CD4-positive, alpha-beta T cell treated with Interleukin-10 for 1 hour (primary cell): ENCODE results near the gene HES6.
"Not testable (repeated sequence)": the region's sequence is repeated elsewhere in the genome, so short reads cannot be mapped to it uniquely, and the experiment has no call there.

Experiments used
- DNase-seq: peaks from one replicate; pipeline ENCODE4 v3.0.0-alpha.2; 2020

The HES6 gene, protein sequence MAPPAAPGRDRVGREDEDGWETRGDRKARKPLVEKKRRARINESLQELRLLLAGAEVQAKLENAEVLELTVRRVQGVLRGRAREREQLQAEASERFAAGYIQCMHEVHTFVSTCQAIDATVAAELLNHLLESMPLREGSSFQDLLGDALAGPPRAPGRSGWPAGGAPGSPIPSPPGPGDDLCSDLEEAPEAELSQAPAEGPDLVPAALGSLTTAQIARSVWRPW

DNA sequence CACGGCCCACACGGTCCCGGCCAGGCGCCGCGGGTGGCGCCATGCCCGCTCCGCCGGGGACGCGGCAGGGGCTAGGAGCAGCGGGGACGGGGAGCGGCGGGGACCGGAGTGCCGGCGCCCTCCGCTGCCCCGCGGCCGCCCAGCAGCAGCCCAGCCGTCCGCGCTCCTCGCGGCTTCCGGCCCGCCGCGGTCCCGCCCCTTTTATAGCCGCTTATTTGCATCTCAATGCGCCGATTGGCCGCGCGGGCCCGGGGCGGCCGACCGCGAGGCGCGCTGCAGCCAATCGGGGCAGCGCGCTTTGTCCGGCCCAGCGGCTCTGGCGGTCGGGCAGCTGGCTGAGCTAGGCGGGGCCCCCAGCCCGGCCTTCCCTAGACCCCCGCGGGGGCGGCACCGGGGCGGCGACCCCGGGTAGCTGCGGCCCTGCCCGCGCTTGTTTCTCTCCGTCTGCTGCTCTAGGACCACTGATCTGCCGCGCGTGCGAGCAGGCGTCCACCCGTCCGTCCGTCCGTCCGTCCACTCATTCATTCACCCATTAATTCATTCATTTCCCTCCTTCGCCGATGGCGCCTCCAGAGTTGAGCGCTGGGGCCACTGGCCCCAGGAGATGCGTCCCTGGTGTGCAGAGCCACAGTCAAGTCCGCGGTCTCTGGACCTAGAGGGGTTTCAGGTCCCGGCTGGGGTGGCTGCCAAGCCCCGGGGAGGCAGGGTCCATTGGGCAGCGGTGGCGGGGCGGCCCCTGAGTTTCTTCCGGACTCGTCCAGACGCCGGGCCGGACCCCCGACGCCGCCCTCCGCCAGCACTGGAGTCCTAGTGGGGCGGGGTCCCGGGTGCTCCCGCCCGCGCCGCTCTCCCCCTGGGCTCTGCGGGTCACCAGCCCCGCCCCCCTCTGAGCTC, at the start of gene HES6:
HES6 (minus strand) TSS at position 176 of the 894 bp plus-strand sequence; CDS start at position 43, 133 bp downstream.
- peak; percentile 80 for DNase-seq

DNA sequence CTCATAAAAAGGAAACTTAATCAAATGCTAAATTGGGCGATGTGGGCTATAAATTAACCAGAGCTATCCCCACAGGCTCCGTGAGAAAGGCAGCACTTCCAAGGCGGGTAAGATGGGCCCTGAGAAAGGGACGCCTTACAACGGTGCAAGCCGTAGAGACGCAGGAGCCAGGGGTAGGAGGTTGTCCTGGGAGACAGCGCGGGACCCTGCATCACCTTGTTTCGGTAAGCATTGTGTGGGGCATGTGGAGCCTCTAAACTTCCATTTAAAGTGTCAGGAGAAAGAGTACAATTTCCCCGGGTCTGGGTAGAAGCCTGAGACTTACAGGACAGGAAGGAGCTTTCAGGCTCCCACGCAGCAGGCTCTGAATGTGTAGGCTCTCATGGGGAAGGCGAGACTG, 49.7 kb upstream of the HES6 start:
- DNase-seq, result no peak

DNA sequence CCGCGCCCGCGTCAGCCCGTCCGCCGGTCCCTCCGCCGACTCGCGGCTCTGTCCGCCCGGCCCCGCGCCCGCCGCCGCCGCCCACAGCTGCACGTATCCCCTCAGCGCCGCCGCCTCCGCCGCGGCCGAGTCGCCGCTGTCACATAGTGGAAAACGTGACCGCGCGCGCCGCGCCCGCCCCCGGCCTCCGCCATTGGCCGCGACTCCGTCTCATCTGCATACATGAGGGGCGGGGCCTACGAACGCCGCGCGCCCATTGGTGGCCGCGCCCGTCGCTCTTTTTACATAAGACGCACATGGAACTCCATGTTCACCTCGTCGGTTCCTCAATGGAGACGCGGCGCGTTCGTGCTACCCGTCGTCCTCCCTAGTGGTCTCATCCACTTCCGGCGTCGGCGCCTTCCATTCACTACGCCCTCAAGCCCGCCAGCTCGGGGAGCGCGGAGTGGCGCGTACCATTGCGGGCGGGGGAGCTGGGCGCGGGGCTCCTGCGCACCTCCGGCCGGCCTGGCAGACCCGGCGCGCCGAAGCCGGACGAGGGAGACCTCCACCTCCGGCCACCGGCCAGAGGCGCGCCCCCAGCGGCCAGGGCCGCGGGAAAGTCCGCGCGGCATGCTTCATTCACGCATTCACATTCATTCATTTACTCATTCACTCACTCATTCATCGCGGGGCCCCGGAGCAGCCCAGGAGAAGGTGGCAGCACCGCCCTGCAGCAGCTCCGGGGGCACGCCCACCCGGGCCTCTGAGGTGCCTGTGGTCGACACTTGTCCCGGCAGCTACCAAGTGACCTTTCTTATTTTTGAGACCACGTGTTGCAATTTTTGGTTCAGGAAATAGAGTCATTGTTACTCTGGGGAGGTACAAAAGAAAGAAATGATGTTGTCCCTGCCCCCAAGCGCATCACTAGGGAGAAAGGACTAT, 49.1 kb upstream of the HES6 start:
- peak; percentile 98 for DNase-seq

DNA sequence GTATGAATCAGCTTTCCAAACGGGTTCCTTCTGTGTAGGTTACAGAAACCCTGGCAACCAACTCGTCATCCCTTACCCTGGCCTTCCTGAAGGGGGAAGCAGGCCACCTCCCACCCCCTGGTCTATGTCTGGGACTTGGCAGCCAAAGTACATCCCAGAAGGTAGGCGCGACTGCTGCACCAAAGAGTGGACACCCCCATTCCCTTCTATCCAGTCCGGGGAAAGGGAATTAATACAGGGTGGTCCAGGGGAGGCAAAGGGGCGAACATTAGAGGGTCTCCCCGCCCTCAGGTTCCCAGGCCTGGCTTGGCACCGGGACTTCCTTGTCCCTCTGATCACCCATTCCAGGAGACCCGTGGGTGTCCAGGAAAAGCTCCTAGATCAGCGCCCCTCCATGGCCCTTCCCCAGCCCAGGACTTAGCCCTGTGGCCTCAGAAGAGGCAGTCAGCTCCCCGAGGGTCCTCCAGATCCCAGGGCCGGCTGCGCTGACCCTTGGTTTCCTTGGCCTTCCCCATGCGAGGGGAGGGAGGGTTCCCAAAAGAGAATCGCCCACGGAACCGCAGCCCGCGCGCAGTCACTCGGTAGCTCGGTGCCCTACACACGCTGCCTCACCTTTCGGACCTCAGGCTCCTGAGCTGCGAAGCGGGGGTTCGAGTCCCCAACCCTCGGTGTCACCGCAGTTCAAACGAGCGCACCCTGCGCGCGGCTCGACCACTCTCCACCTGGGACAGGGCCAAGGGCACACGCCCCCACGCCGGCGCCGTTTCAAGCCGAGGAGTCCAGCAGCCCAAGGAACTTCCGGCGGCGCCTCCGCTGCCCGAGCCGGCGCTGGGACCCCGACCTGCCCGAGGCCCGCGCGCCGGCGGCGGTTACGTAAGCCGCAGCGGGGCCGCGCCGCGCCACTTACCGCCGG, 48.2 kb upstream of the HES6 start, which contains the start of gene PER2:
PER2 (minus strand) TSS at position 874 of the 913 bp plus-strand sequence. CDS start 10,674 bp downstream, outside the sequence.
- DNase-seq, result peak; percentile 42

DNA sequence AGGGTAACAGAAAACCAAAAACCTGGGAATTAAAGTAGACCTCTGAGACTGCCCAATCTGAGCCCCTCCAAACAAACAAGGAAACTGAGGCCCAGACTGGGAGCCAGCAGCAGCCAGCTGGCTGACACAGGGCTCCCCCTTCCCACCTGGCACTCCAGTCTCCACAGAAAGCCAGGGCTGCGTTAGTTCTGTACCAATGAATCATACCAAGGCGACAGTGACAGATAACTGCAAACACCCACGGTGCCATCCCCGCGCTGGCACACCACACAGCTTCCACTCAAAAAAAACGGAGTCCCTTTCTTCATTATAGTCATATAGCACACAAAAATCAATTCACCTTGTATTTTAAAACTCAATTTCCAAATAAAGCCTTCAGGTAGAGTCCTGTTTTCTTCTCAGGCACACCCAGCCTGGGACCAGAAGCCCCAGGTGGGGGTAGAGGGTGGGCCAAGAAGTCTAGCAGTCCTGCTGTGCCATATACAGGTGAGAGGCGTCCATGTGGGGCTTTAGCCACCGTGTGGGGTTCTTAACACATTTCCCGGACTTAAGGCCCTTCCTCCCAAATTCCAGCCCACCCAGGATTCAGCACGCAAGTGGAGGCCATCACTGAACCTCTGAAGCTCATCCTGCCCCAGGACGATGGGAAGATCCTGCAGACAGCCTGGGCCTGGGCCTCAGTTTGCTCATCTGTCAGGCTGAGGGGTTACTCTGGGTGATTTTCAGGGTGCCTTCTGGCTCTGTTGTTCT, 47.3 kb upstream of the HES6 start:
- no peak for DNase-seq

DNA sequence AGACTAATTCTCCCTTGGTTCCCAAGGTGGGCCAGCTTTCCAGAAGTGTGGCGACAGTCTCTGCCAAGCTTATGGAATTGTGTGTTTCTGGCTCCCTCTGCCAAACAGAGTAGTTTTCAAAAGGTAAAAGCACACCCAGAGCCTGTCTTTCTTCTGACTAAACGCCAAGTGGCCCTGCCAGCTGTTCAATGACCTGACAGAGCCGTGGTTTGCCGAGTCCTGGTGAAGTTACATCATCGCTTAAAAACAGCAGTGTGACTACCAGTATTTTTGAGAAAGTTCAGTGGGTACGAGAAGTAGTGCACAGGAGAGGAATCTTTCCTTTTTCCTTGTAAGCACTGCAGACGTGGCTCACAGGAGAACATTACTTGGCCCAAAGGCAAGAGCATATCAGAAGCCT, 46.7 kb upstream of the HES6 start:
- DNase-seq, result no peak

DNA sequence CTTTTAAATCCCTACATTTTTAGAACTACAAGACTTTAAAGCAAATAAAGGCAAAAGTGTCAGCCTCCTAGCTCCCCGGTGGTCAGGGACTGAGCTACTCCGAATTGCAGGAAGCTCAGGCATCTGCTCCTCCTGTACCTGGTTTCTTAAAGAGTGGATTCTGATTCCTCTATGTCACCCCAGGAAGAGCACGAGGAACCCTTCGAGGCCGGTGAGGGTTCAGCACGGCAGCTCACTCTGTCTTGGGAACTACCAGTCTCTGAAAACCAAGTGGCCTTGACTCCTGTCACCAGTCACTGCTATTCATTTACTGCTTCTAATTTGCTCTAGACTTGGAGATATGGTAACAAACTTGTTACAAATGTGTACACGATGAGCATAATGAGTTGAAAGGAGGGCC, 46.3 kb upstream of the HES6 start:
- no peak for DNase-seq

DNA sequence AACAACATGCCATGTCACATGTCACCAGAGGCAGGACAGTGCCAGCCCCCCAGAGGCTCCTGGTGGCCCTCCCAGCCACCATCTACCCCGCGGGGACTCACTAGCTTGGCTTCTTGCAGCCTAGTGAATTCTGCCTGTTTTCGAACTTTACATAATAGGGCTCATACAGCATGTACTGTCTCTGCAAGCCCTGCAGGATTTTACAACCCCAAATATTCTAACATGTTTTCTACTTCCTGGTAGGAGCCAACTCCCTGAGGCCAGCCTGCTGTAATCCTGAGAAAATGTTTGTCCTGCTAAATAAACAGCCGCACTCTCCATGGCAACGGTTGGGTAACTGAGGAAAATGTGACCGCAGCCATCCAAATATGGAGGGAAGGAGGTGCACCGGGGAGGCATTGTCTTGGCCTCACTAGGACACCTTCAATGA, 45.8 kb upstream of the HES6 start:
- no peak for DNase-seq

DNA sequence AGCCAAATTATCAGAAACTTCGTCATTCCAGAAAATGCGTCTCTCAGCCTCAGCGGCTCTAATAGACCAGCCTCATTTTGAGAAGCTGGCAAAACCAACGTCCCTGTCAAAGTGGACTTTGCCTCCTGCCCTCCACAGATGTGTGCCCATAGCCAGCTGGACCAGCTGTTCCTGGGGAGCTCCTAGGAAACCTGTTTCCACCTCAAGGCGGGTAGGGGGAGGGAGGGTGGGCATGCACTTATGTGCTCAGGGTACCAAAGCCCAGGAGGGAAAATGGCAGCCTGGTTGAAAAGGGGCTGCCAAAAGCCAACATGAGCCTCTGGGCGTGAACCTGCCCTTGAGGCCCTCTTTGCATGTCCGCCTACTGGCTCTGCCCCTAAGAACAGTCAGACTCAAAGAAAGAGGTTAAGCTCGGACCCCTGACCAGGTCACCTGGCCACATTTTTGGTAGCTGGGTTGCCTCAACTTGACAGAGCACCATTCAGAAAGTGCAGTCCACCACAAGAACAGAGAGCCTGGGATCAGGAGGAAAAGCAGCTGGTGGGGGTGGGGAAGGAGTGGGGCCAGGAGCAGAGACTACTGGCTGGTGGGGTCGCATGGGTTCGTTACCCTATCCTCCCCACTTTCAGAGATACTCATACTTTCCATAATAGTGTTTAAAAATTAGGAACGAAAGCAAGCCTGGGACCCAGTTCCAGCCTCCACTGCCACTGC, 45.1 kb upstream of the HES6 start:
- DNase-seq, result no peak

DNA sequence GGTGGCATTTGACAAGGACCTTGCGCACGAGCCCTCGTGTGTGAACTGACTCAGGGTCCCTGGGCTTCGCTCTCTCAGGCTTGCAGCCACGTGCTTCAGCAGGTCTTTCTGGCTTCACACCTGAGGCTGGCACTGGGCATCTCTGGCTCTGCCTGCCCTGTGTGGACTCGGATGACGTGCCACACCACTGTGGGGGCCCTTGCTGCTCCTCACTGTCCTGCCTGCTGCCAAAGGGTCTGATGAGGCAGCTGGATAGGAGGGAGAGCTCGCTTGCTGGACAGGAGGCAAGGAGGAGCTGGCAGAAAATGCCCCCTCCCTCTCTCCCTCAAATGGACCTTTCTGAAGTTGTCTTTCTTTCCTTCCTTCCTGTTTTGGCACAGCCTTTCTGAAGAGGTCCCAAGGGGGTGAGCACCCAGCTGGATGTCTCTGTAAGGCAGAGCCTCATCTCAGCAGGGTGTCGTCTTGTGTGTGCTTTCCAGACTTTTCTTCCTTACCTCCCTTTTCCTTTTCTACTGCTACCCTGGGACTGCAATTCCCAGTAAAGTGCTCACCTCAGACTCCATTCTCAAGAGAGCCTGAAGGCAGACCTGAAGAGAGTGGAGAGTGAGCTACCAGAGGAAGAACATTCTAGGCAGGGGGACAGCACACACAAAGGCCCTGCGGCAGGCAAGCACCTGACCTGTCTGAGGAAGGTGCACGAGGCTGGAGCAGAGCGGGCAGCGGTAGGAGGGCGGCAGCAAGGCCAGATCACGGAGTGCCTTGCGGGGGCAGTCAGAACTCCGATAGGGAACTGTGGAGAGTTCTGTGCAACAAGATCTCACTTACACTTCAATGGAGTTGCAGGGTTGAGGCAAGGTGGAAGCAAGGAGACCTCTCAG, 43.3 kb upstream of the HES6 start:
- DNase-seq, result no peak

DNA sequence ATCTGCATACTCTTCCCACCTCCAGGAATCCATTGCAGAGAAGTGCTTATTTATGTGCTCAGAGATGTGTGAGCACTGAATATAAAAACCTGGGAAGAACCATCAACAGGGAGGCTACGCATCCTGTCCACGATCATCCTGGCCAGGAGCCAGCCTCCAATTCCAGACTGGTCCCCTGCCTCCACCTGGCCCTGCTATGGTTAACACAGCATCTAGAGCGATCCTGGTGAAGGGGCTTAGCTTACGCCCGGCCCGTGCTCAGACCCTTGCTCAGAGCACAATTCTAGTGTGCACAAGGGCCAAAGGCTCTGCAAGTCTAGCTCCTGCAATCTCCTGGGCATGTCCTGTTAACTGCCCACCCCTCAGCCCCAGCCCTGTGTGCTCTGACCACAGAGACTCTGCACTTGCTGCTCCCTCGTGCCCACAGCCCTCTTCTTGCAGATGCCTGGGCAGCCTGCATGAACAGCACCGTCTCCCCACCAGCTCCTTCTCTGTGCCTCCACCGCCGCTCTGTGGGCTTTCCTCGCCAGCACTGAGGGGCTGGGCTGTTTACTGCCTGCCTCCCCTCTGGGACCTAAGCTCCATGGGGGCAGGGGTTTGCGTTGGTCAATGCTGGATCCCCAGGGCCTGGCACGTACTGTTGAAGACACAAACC, 42.1 kb upstream of the HES6 start:
- DNase-seq, result no peak

DNA sequence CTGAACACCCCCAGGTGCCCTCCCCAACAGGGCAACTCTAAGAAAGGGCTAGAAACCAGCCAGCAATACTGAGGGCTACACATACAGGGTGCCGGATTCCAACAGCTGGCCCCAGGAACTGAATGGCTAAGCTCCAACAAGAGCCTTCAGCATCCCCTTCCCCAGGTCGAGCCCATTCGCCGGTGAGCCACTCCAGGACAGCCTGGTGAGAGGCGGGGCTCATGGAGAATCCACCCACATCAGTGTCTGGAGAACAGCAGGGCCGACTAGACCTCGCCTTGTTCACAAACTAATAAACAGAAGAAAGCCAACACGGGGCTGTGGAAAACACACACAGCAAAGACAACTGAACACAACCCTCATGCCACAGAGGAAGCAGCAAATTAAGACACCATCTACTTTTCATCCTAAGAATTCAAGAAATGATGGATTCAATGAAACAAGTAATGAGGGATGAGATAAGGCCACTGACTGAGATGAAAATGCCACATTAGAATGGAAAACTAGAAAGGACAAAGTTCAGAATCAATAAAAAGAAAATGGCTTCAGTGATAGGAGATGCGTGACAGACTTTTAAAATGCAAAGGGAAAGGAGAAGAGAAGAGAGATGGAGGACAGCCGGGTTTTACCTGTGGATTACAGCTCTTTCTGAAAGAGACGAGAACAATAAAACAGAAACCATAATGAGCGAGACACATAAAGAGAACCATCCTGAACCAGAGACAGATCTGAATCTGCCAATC, 40.4 kb upstream of the HES6 start:
- no peak for DNase-seq

DNA sequence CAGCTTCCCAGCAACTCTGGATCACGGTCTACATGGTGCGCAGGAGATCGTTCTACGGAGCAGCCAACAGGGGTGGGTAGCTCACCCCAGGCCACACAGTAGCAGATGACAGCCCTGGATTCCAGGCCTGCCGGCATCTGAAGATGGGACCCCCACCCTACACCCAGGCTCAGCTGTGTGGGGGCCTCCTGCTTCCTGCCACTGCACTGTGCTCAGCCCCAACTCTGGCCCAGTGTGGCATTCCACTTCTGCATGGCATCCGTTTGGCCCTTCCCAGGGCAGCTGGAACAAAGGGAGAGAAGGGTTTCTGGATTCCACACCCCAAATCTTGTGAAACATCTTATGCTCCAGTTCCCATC, 39.5 kb upstream of the HES6 start:
- DNase-seq, result no peak

DNA sequence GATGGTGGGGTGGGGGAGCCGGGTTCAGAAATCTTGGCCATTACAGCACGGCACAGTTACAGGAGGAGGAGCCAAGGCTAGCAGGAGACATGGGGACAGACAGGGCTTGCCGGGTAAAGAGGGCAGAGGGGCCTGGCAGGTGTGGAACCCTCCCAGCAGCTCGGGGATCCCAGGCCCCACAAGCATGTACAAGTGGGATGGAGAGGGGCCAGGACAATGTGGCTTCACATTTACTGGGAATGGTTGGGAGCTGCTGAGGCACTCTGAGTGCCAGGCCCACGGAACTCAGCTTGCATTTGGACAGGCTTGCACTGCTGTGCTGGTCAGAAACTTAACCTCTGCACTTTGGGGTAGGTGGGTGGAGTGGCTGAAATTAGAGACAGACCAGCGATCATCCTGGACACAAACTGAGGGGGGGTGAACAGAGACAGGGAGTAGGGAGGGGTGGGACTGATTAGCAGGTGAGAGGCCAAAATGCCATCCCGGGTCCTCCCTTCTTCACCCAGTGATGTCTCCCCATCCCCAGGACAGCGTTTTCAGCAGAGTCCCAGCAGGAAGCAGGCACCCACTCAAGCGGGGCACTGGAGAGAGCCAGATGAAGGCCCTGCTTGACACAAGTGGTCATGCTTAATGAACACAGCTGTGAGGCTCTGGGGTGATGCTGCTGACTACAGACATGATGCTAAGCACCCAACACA, 38.9 kb upstream of the HES6 start:
- no peak for DNase-seq

DNA sequence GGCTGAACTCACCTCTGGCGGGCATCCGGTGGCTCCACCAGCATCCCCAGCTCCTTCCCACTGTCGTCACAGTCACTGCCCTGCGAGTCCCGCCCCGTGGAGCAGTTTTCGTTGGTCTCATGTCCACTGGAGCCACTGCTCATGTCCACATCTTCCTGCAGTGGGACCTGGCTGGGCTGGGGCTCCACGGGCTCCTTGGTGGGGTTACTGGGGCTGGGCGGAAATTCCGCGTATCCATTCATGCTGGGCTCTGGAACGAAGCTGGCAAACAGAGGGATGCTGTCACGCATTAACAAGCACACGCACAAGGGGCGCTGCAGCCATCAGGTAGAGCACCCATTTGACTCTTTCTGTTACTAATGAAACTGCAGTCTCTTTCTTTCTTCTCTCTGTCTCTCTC, 37.9 kb upstream of the HES6 start:
- no peak for DNase-seq

DNA sequence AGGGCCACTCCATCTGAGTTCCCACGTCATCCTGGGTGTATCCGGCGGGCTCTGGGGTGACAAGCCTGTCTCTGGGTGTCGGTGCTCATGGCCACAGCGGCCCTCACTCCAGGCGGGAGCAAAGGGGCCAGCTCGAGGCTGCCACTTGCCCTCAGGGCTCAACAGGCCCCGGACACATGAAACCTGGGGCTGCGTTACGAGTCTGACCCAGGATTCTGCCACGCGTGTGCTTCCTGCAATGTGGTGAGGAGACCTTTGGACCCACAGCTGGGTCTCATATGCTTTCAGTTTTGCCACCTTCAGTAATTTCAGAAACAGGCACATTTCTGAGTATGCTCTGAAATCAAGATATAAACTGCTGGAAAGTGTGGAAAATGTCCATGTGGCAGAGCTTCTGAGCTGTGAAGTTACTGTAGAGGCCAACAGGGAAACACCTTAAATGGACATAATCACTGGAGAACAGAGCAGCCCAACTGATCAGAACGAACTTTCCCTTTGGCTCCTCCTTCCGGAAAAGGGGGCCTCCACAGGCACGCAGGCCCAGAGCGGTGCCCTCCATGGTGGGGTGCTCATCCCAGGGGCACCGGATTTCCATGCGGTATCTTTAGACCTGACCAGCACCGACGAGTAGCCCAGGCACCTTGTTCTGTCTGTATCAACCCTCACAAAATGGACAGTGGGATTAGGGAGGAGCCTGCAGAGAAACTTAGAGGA, 34.5 kb upstream of the HES6 start:
- DNase-seq, result no peak

DNA sequence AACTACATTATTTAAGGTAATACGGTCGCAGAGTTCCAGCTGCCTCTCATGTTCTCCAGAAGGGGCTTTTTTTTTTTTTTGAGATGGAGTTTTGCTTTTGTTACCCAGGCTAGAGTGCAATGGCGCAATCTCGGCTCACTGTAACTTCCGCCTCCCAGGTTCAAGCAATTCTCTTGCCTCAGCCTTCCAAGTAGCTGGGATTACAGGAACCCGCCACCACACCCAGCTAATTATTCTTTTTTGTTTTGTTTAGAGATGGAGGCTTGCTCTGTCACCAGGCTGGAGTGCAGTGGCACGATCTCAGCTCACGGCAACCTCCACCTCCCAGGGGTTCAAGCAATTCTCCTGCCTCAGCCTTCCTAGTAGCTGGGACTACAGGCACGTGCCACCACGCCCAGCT, 33.6 kb upstream of the HES6 start:
- DNase-seq, result not testable (repeated sequence)
